Astrocyte of the spinal cord (primary cell): ENCODE data around the gene TGFB1I1.

ENCODE experiments used
- DNase-seq: peaks from one replicate; pipeline ENCODE4 v3.0.0; 2011; ENCODE audit warnings: low read depth, low spot score
- H3K4me3 ChIP-seq: 2 replicates; pipeline ENCODE4 v1.5.1; 2011; ENCODE audit warnings: low read depth, mild to moderate bottlenecking, low read length, moderate library complexity
- CTCF ChIP-seq: IDR thresholded peaks from 2 replicates; pipeline ENCODE4 v1.5.1; 2012; ENCODE audit warnings: low read depth, mild to moderate bottlenecking, low read length, inconsistent platforms
- in situ Hi-C: cut with HindIII; loops from 2 replicates; pipeline ENCODE4 v1.10.0; 2017; ENCODE audit warnings: low sequenced_read_pairs

The TGFB1I1 gene

GRCh38 chr16:31505483-31505882, 33.5 kb downstream of the TGFB1I1 start:
- DNase-seq: no peak
- H3K4me3 ChIP-seq: no peak overlapping the region
- in situ Hi-C loops: no loop called here
- TF ChIP-seq CTCF: no peak

- no peak for TF ChIP-seq CTCF
- no peak for DNase-seq
- in situ Hi-C loops: no loop called here
- H3K4me3 ChIP-seq: peak overlapping the region; percentile 98
These were observed 35.6 kb downstream of the TGFB1I1 start for GRCh38 chr16:31507617-31507928.

- no peak for TF ChIP-seq CTCF
- in situ Hi-C loops: no loop called here
- DNase-seq: peak; percentile 93
- H3K4me3 ChIP-seq: peak within 1 kb of the TSS; percentile 98
These were observed 36.2 kb downstream of the TGFB1I1 start, which contains the start of gene RUSF1 for GRCh38 chr16:31507929-31508705. RUSF1 (minus strand) TSS chr16:31508391; CDS start chr16:31508373, 18 bp downstream.

GRCh38 chr16:31508706-31509195, 36.8 kb downstream of the TGFB1I1 start:
- H3K4me3 ChIP-seq: peak overlapping the region; percentile 98
- no peak for TF ChIP-seq CTCF
- in situ Hi-C loops: no loop called here
- DNase-seq: no peak

GRCh38 chr16:31513126-31513525, 41.2 kb downstream of the TGFB1I1 start:
- in situ Hi-C loops: no loop called here

GRCh38 chr16:31513884-31514283, 41.9 kb downstream of the TGFB1I1 start:
- in situ Hi-C loops: no loop called here
- TF ChIP-seq CTCF: no peak

More at GRCh38 chr16:31513126-31513525, 41.2 kb downstream of the TGFB1I1 start:
- H3K4me3 ChIP-seq: no peak overlapping the region
- TF ChIP-seq CTCF: no peak
- DNase-seq: peak; percentile 59

More at GRCh38 chr16:31513884-31514283, 41.9 kb downstream of the TGFB1I1 start:
- no peak overlapping the region for H3K4me3 ChIP-seq
- no peak for DNase-seq
